ENCODE data around the gene OXER1. TPM values are rescaled to one million over a fixed set of nuclear protein-coding genes. Genes with fewer than 3 reads are reported as not detected.

OXER1 gene
- total and polyA plus RNA-seq, 2 of the 13 experiments (the other 11 are each of a cell fraction or from before 2014, with no cell fraction given) = 8.0 to 9.0 TPM

- no peak for TF ChIP-seq TFAP4 (IDR thresholded peaks at IDR 0.05; ENCODE audit: borderline replicate concordance, low read depth)
- TF ChIP-seq XRCC5 (optimal IDR thresholded peaks at IDR 0.05; ENCODE audit: low read length) = peak; percentile 11
- TF ChIP-seq ZSCAN25 (CRISPR knock-in tag; IDR thresholded peaks at IDR 0.05) = peak; percentile 14; the same call in 1 of the 2 replicates
- TF ChIP-seq KIAA2018 (CRISPR knock-in tag; IDR thresholded peaks at IDR 0.05; ENCODE audit: borderline replicate concordance) = no peak
- no peak for TF ChIP-seq ZBTB14 (CRISPR knock-in tag; IDR thresholded peaks at IDR 0.05)
- no peak for TF ChIP-seq ZNF589 (CRISPR knock-in tag; conservative IDR thresholded peaks at IDR 0.05)
- TF ChIP-seq REL (CRISPR knock-in tag; conservative IDR thresholded peaks at IDR 0.05) = no peak
- TF ChIP-seq ZNF512 (CRISPR knock-in tag; IDR thresholded peaks at IDR 0.05) = no peak
- no peak for TF ChIP-seq ZFP36 (IDR thresholded peaks at IDR 0.05; ENCODE audit: borderline replicate concordance, low read depth, low read length, partially characterized antibody)
- peak; percentile 68; the same call in 1 of the 2 replicates for TF ChIP-seq TBX2 (CRISPR knock-in tag; IDR thresholded peaks at IDR 0.05; ENCODE audit: borderline replicate concordance)
- no peak for TF ChIP-seq SIX4 (CRISPR knock-in tag; IDR thresholded peaks at IDR 0.05)
- TF ChIP-seq SNAPC2 (CRISPR knock-in tag; IDR thresholded peaks at IDR 0.05) = no peak
- no peak; the same call in 1 of the 2 replicates for TF ChIP-seq ZNF605 (CRISPR knock-in tag; IDR thresholded peaks at IDR 0.05)
- no peak for TF ChIP-seq ZNF367 (CRISPR knock-in tag; IDR thresholded peaks at IDR 0.05; ENCODE audit: borderline replicate concordance)
- no peak for TF ChIP-seq NFRKB (IDR thresholded peaks at IDR 0.05)
- TF ChIP-seq ZNF121 (CRISPR knock-in tag; IDR thresholded peaks at IDR 0.05) = no peak
- no peak for TF ChIP-seq CBFB (CRISPR knock-in tag; IDR thresholded peaks at IDR 0.05)
- TF ChIP-seq KMT2A (CRISPR knock-in tag; IDR thresholded peaks at IDR 0.05) = no peak
Observed at GRCh38 chr2:42787788-42788477, 24.0 kb upstream of the OXER1 start (continued).
